H1 (cell line): ENCODE data around the gene MTFR2. TPM values are rescaled to one million over a fixed set of nuclear protein-coding genes. Genes with fewer than 3 reads are reported as not detected.

ENCODE experiments used
- CTCF ChIA-PET: fragments of 300-600 bp; sonication (Branson Sonifier 250); formaldehyde crosslinking; loops from one replicate; lab custom pipeline; 2021; ENCODE audit not compliant: partially characterized antibody; lab: Charles Lee
- POLR2A ChIA-PET: fragments of 300-600 bp; sonication (Branson Sonifier 250); formaldehyde crosslinking; loops from one replicate; lab custom pipeline; 2021; ENCODE audit warnings: inconsistent platforms; ENCODE audit not compliant: partially characterized antibody; lab: Charles Lee
- DNase-seq, 2 experiments: peaks; one replicate each; pipeline versions ENCODE4 v3.0.0 to v3.0.0-alpha.2; 2010 to 2022; ENCODE audit warnings: low spot score in 2 of 2, low read depth in 1 of 2, mixed read lengths in 1 of 2
- FAIRE-seq: peaks from 2 replicates; lab custom pipeline; 2011; peaks lifted over from hg19 to GRCh38; lab: Jason Lieb, UNC
- H2AFZ ChIP-seq: 2 replicates; pipeline ENCODE4 v1.8.1; 2012; ENCODE audit warnings: low read length, inconsistent platforms
- H2AK5ac ChIP-seq: 2 replicates; pipeline ENCODE4 v1.6.1; 2013; ENCODE audit warnings: low read depth, low read length
- H2BK120ac ChIP-seq: replicated peaks from 2 replicates; pipeline ENCODE3; 2013; ENCODE audit warnings: low read depth, low read length, inconsistent platforms
- H2BK12ac ChIP-seq: 2 replicates; pipeline ENCODE4 v1.6.1; 2013; ENCODE audit warnings: low read depth, low read length
- H2BK15ac ChIP-seq: 2 replicates; pipeline ENCODE4 v1.6.1; 2013; ENCODE audit warnings: low read length
- H2BK20ac ChIP-seq: 2 replicates; pipeline ENCODE4 v1.6.1; 2013; ENCODE audit warnings: low read length
- H2BK5ac ChIP-seq: 2 replicates; pipeline ENCODE4 v1.6.1; 2013; ENCODE audit warnings: low read depth, low read length
- H3K14ac ChIP-seq: 2 replicates; pipeline ENCODE4 v1.6.1; 2013; ENCODE audit warnings: inconsistent platforms; ENCODE audit not compliant: insufficient read length
- H3K18ac ChIP-seq: 2 replicates; pipeline ENCODE4 v1.6.1; 2013; ENCODE audit warnings: low read length; ENCODE audit errors: extremely low read depth
- H3K23ac ChIP-seq: 2 replicates; pipeline ENCODE4 v1.6.1; 2013; ENCODE audit warnings: inconsistent platforms; ENCODE audit not compliant: insufficient read length
- H3K23me2 ChIP-seq: 2 replicates; pipeline ENCODE4 v1.6.1; 2013; ENCODE audit warnings: low read depth, low read length
- H3K27ac ChIP-seq: 2 replicates; pipeline ENCODE4 v1.6.1; 2011; ENCODE audit warnings: low read depth, low read length, inconsistent platforms
- H3K27me3 ChIP-seq, 4 experiments: replicated peaks in 1 of 4; 1 replicate in 1 of 4; 2 replicates in 3 of 4; pipeline versions ENCODE4 v1.6.1 to v1.8.1; 2011 to 2013; ENCODE audit warnings: low read length in 3 of 4, mild to moderate bottlenecking in 3 of 4, inconsistent platforms in 2 of 4, mixed read lengths in 2 of 4, moderate library complexity in 1 of 4; ENCODE audit not compliant: control insufficient read depth in 3 of 4, insufficient read depth in 3 of 4; ENCODE audit errors: extremely low read depth in 1 of 4
- H3K36me3 ChIP-seq, 4 experiments: 2 replicates each; pipeline versions ENCODE4 v1.6.1 to v1.8.1; 2011 to 2013; ENCODE audit warnings: mild to moderate bottlenecking in 4 of 4, low read length in 3 of 4, moderate library complexity in 2 of 4, control low read depth in 1 of 4, inconsistent platforms in 1 of 4; ENCODE audit not compliant: insufficient read depth in 4 of 4, control insufficient read depth in 2 of 4
- H3K4ac ChIP-seq: replicated peaks from 2 replicates; pipeline ENCODE3; 2013; ENCODE audit warnings: low read length, low read depth, mixed read lengths, inconsistent platforms; ENCODE audit not compliant: insufficient read length
- H3K4me1 ChIP-seq, 4 experiments: replicated peaks in 1 of 4; 1 replicate in 1 of 4; 2 replicates in 3 of 4; pipeline versions ENCODE4 v1.6.1 to v1.8.1; 2011 to 2013; ENCODE audit warnings: low read length in 3 of 4, inconsistent platforms in 2 of 4, mixed read lengths in 1 of 4; ENCODE audit not compliant: insufficient read depth in 4 of 4, control insufficient read depth in 3 of 4
- H3K4me2 ChIP-seq, 2 experiments: 2 replicates each; pipeline versions ENCODE4 v1.6.1 to v1.8.1; 2011 to 2013; ENCODE audit warnings: low read depth in 2 of 2, low read length in 2 of 2, control low read depth in 1 of 2, inconsistent platforms in 1 of 2, mild to moderate bottlenecking in 1 of 2; ENCODE audit not compliant: insufficient read depth in 1 of 2
- H3K4me3 ChIP-seq, 4 experiments: fragments of 200-600, 300-600 bp in 1 of 4; sonication (generic), shearing (Covaris generic), sonication (Bioruptor Twin) in 1 of 4; 2 replicates each; pipeline versions ENCODE4 v1.5.1 to v1.8.1; 2011 to 2016; ENCODE audit warnings: low read length in 4 of 4, low read depth in 3 of 4, control low read depth in 2 of 4, inconsistent platforms in 2 of 4, mild to moderate bottlenecking in 2 of 4, mixed read lengths in 1 of 4, moderate library complexity in 1 of 4; ENCODE audit not compliant: insufficient read depth in 2 of 4; ENCODE audit errors: extremely low read depth in 1 of 4
- H3K56ac ChIP-seq: replicated peaks from 2 replicates; pipeline ENCODE3; 2013; ENCODE audit warnings: low read depth, mild to moderate bottlenecking, mixed read lengths, low read length, inconsistent platforms; ENCODE audit not compliant: insufficient read length
- H3K79me1 ChIP-seq: 2 replicates; pipeline ENCODE4 v1.6.1; 2013; ENCODE audit warnings: low read depth, low read length, control low read depth
- H3K79me2 ChIP-seq, 2 experiments: 2 replicates each; pipeline versions ENCODE4 v1.6.1 to v1.8.1; 2012 to 2013; ENCODE audit warnings: low read length in 2 of 2, mild to moderate bottlenecking in 2 of 2, inconsistent platforms in 1 of 2; ENCODE audit not compliant: insufficient read depth in 2 of 2, control insufficient read depth in 1 of 2
- H3K9ac ChIP-seq, 4 experiments: replicated peaks in 1 of 4; 1 replicate in 1 of 4; 2 replicates in 3 of 4; pipeline versions ENCODE4 v1.6.1 to v1.8.1; 2011 to 2013; ENCODE audit warnings: low read depth in 3 of 4, low read length in 3 of 4, control low read depth in 2 of 4, mild to moderate bottlenecking in 2 of 4, moderate library complexity in 2 of 4, inconsistent platforms in 1 of 4; ENCODE audit errors: extremely low read depth in 1 of 4
- H3K9me3 ChIP-seq, 2 experiments: 2 replicates each; pipeline versions ENCODE4 v1.6.1 to v1.8.1; 2012 to 2013; ENCODE audit warnings: mild to moderate bottlenecking in 2 of 2, moderate library complexity in 2 of 2, control low read depth in 1 of 2, inconsistent platforms in 1 of 2, low read depth in 1 of 2, low read length in 1 of 2, mixed read lengths in 1 of 2; ENCODE audit not compliant: insufficient read depth in 2 of 2
- H4K20me1 ChIP-seq, 2 experiments: replicated peaks in 1 of 2; 2 replicates each; pipeline versions ENCODE3 to v1.8.1; 2011 to 2013; ENCODE audit warnings: inconsistent platforms in 2 of 2, low read length in 2 of 2, mild to moderate bottlenecking in 1 of 2; ENCODE audit not compliant: insufficient read depth in 2 of 2, control insufficient read depth in 1 of 2
- H4K5ac ChIP-seq: 2 replicates; pipeline ENCODE4 v1.6.1; 2013; ENCODE audit warnings: low read length, low read depth, mixed read lengths, inconsistent platforms; ENCODE audit not compliant: insufficient read length
- H4K8ac ChIP-seq: 2 replicates; pipeline ENCODE4 v1.8.0; 2013; ENCODE audit warnings: mild to moderate bottlenecking, moderate library complexity, low read length, inconsistent platforms; ENCODE audit not compliant: insufficient read depth; ENCODE audit errors: extremely low read depth
- H4K91ac ChIP-seq: replicated peaks from 2 replicates; pipeline ENCODE3; 2013; ENCODE audit warnings: low read length, mixed read lengths, inconsistent platforms; ENCODE audit not compliant: insufficient read length
- CREB1 ChIP-seq: IDR thresholded peaks from 2 replicates; pipeline ENCODE4 v1.6.1; 2012; ENCODE audit warnings: inconsistent platforms
- EP300 ChIP-seq, 2 experiments: IDR thresholded peaks; 1 replicate in 1 of 2; 2 replicates in 1 of 2; pipeline ENCODE4 v1.6.1; 2011 to 2012; ENCODE audit warnings: low read depth in 2 of 2, low read length in 2 of 2, mild to moderate bottlenecking in 2 of 2, borderline replicate concordance in 1 of 2, inconsistent platforms in 1 of 2, moderate library complexity in 1 of 2
- JUN ChIP-seq: IDR thresholded peaks from 2 replicates; pipeline ENCODE4 v1.6.1; 2011; ENCODE audit warnings: low read depth, mild to moderate bottlenecking, improper control_type of control experiment, low read length
- KDM5A ChIP-seq: fragments of 200-600 bp; IDR thresholded peaks from 2 replicates; pipeline ENCODE4 v1.7.1; 2012; ENCODE audit warnings: mild to moderate bottlenecking, low read length, inconsistent platforms, mixed read lengths
- SIN3A ChIP-seq, 2 experiments: IDR thresholded peaks in 1 of 2; conservative IDR thresholded peaks in 1 of 2; 2 replicates each; pipeline ENCODE4 v1.6.1; 2011 to 2012; ENCODE audit warnings: low read length in 2 of 2, improper control_type of control experiment in 1 of 2, low read depth in 1 of 2, mild to moderate bottlenecking in 1 of 2
- SP4 ChIP-seq: IDR thresholded peaks from 2 replicates; pipeline ENCODE4 v1.6.1; 2012; ENCODE audit warnings: low read length, inconsistent platforms
- ZNF274 ChIP-seq: IDR thresholded peaks from 2 replicates; pipeline ENCODE4 v1.7.0; 2012; ENCODE audit warnings: low read length, borderline replicate concordance; ENCODE audit errors: extremely low read depth
- WGBS, 2 experiments: shearing (Covaris generic) in 1 of 2; methylation state at CpG; one replicate each; pipeline versions ENCODE4 v1.1.6 to v1.1.7; 2013 to 2015; ENCODE audit warnings: low lambda C conversion rate in 2 of 2, mixed read lengths in 2 of 2, inconsistent platforms in 1 of 2, low coverage in 1 of 2, missing lambda C conversion rate in 1 of 2; ENCODE audit not compliant: insufficient replicate concordance in 2 of 2, insufficient coverage in 1 of 2, insufficient read length in 1 of 2; ENCODE audit errors: extremely low coverage in 1 of 2, missing lambda C conversion rate in 1 of 2; 5-methylcytosine and 5-hydroxymethylcytosine counted together
- long read RNA-seq, 2 experiments: library from RNA in 1 of 2; library from capped mRNA in 1 of 2; stranded (forward); transcript quantifications; one replicate each; pipeline ENCODE4 v2.0.0, GENCODE V29; 2021; ENCODE audit warnings: inconsistent platforms in 1 of 2
- polyA minus RNA-seq, 3 experiments: library from RNA; depleted of rRNA, polyadenylated mRNA; stranded (reverse); fragments of >200 nt; gene quantifications; 1 replicate in 2 of 3; 2 replicates in 1 of 3; pipeline ENCODE4 v1.2.3, GENCODE V29; 2011
- polyA plus RNA-seq, 7 experiments: library from polyadenylated mRNA; depleted of rRNA in 3 of 7; stranded (reverse) in 5 of 7; unstranded in 2 of 7; fragments of >200 nt in 5 of 7; fragments of 200-250 nt in 2 of 7; gene quantifications; 1 replicate in 5 of 7; 2 replicates in 1 of 7; 4 replicates in 1 of 7; pipeline versions ENCODE4 v1.2.1 to v1.2.3, GENCODE V29; 2011 to 2013; ENCODE audit warnings: missing spikeins in 2 of 7, mixed read lengths in 2 of 7
- total RNA-seq: library from RNA; stranded (reverse); fragmentation: NEBNext Ultra II Directional; extraction: Animal tissue kit (Norgen Biotek cat#: 25700); gene quantifications from 2 replicates; pipeline ENCODE4 v1.2.1, GENCODE V29; 2021

The MTFR2 gene
- total RNA-seq (8.2 and 8.5 TPM in 2 replicates), polyA plus RNA-seq (2011; rRNA removed) (10.7 and 11.1 TPM in 2 replicates), polyA minus RNA-seq (2011; rRNA and poly(A)+ RNA removed) (8.9 and 11.5 TPM in 2 replicates)
- 12.5 TPM for polyA plus RNA-seq (2011; cell fraction: cytosol; rRNA removed)
- polyA plus RNA-seq (2011; cell fraction: nucleus; rRNA removed), result 13.7 TPM
- 8.4 to 10.8 TPM (median 9.0 TPM) in 4 replicates for polyA plus RNA-seq (2012, experiment 1 of 2)
- 3.9 TPM for polyA plus RNA-seq (2012, experiment 2 of 2)
- 12.8 TPM for polyA plus RNA-seq (2013, experiment 1 of 2)
- polyA plus RNA-seq (2013, experiment 2 of 2), result 12.1 TPM
- polyA minus RNA-seq (2011; cell fraction: cytosol; rRNA and poly(A)+ RNA removed), result 4.8 TPM
- 14.3 TPM for polyA minus RNA-seq (2011; cell fraction: nucleus; rRNA and poly(A)+ RNA removed)
- long read RNA-seq, experiment 1, transcript MTFR2-203 (8 exons, 1,793 nt), result major isoform, 7 of 17 reads
- long read RNA-seq, experiment 1, partial matches to known transcripts, result 7 of 17 reads
- long read RNA-seq, experiment 1, other reads (novel, unspliced or antisense), result 3 of 17 reads
- long read RNA-seq, experiment 2, transcript MTFR2-203 (8 exons, 1,793 nt), result major isoform, 17 of 24 reads
- long read RNA-seq, experiment 2, partial matches to known transcripts, result 1 of 24 reads
- long read RNA-seq, experiment 2, other reads (novel, unspliced or antisense), result 2 of 24 reads

DNA sequence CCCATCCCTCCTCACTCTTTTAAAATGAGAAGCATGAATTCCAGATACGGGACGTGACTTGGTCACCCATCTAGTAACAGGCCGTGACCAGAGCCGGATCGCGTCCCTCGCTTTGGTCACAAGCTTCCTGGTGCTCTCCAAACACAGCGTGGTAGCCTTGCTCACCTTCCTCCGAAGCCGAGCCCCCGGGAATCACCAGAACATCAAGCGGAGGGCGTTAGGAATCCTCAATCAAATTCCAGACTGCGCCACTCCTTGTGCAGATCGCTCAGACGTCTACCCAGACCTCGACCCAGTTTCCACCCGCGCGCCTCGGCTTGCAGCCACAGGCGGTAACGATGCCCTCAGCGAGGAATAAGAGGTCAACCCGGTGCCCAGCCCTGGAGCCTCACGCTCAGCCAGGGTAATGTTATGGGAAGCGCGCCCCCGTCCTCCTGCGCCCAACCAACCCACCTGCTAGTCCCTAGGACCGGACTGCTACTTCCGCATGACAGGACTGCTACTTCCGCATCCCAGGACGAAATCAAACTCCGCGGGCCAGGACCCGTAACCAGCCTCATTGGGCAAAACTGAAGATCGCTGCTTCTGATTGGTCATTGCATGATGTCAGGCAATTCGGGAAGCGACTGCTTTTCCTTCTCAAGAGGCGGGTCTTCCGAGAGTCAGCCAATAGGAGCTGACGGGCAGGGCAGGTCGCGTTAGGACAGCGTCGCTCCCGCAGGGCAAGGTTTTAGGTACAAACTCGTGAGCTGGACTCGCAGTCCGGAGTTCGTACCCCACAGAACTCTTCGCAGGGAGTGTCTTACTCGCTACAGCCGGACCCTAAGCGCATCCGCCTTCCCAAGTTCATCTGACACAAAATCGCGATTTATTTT lies at the start of gene MTFR2:
TSS of gene MTFR2 (minus strand) at position 501 of the 875 bp plus-strand sequence. CDS start 1,212 bp downstream, outside the sequence.
- no peak within 1 kb of the TSS; the same call in 1 of the 2 replicates for H3K18ac ChIP-seq
- H2BK120ac ChIP-seq, result no peak within 1 kb of the TSS
- H4K20me1 ChIP-seq, result no peaks in the 10 kb centered on the region
- DNase-seq (peak; percentile 89 to 97), FAIRE-seq (peak; percentile 97)
- H4K5ac ChIP-seq, result peak within 1 kb of the TSS; percentile 8
- H3K4me3 ChIP-seq, result peak within 1 kb of the TSS; percentile 70 to 97 (median 82)
- H3K4ac ChIP-seq, result no peak within 1 kb of the TSS
- no peaks in the 10 kb centered on the region for H3K79me1 ChIP-seq
- no peaks in the 10 kb centered on the region; a peak in 1 of 8 replicates for H3K36me3 ChIP-seq
- no peak within 1 kb of the TSS for H3K23ac ChIP-seq
- peaks cover 0 to 3% (median 0%) of the 10 kb centered on the region in 4 experiments; a peak in 2 of 7 replicates for H3K4me1 ChIP-seq
- ChIA-PET POLR2A (interaction anchor here (0.7 to 11.1 kb wide), 14 partner anchors 9 to 753 kb away, joined by 3 to 115 read pairs (median 4); partner anchors contain the start of genes BCLAF1 and MAP7), CTCF (interaction anchor here (0.9 to 2.5 kb wide), 6 partner anchors 13 to 300 kb away, joined by 3 to 8 read pairs (median 4); partner anchors contain the start of gene MAP7)
- H4K91ac ChIP-seq, result no peak within 1 kb of the TSS
- H3K23me2 ChIP-seq, result peaks cover 2% of the 10 kb centered on the region; the same call in 1 of the 2 replicates
- peak within 1 kb of the TSS; percentile 14; the same call in 1 of the 2 replicates for H2BK5ac ChIP-seq
- 3% methylated on average over 56 of the region's 59 CpGs; no CpG with 5 or more reads in 1 of the 2 experiments for WGBS, 2 experiments
- H3K9me3 ChIP-seq, result no peaks in the 10 kb centered on the region
- H3K9ac ChIP-seq, result peak within 1 kb of the TSS; percentile 61 to 81 (median 66)
- no peaks in the 10 kb centered on the region for H3K27me3 ChIP-seq
- no peak within 1 kb of the TSS for H3K14ac ChIP-seq
- peak within 1 kb of the TSS; percentile 88 for H4K8ac ChIP-seq
- peak within 1 kb of the TSS; percentile 86 to 95 for H3K4me2 ChIP-seq
- H3K79me2 ChIP-seq, result peaks cover 0 to 6% of the 10 kb centered on the region in 2 experiments; a peak in 2 of 4 replicates
- no peak within 1 kb of the TSS for H2BK20ac ChIP-seq
- no peak within 1 kb of the TSS for H2BK15ac ChIP-seq
- H2AK5ac ChIP-seq, result no peak within 1 kb of the TSS
- H3K56ac ChIP-seq, result peak within 1 kb of the TSS; percentile 37
- no peak within 1 kb of the TSS for H3K27ac ChIP-seq
- no peak within 1 kb of the TSS for H2BK12ac ChIP-seq
- H2AFZ ChIP-seq, result peak within 1 kb of the TSS; percentile 89
- TF ChIP-seq ZNF274, result no peak
- peak in 1 of 2 experiments; percentile 16; a peak in 1 of 3 replicates for TF ChIP-seq EP300 (IDR thresholded peaks at IDR 0.05; ENCODE audit: borderline replicate concordance in 1 of 2, low read depth in 2 of 2, low read length in 2 of 2)
- no peak for TF ChIP-seq KDM5A
- TF ChIP-seq SP4, result peak; percentile 77; the same call in 1 of the 2 replicates
- TF ChIP-seq JUN, result no peak
- peak; percentile 97 for TF ChIP-seq CREB1
- TF ChIP-seq SIN3A (conservative IDR thresholded peaks at IDR 0.05 in 1 of 2, IDR thresholded peaks at IDR 0.05 in 1 of 2; ENCODE audit: low read depth in 1 of 2, low read length in 2 of 2), result peak; percentile 95 to 99
